ENCODE data around the gene PBX1. TPM values are rescaled to one million over a fixed set of nuclear protein-coding genes. Genes with fewer than 3 reads are reported as not detected.

PBX1 gene
- total and polyA plus RNA-seq, 2 of the 4 experiments (the other 2 are of a cell fraction) = 13.9 to 17.9 TPM

DNA sequence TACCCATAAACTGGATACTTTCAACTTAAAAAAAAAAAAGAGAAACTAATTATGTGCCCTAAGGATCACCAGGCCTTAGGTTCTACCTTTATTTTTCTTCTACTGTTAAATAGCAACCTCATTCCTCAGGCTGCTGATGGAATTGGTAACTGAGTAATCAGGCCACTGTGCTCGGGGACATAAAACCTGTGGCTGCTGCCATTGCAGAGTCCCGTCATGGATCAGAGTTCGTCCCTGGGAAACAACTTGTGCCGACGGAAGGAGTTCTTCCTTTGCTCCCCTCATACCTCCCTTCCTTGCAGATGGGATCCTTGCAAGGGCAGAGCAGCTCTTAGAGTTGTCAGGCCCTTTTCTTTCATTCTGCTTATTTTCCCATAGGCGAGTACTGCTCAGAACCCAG lies 123.6 kb downstream of the PBX1 start:
- dilution Hi-C loops (cut with HindIII; ENCODE audit: low sequenced_read_pairs, unreplicated experiment) (no loop called here), intact Hi-C loops (cut with micrococcal nuclease) (no loop called here), in situ Hi-C loops (cut with MboI; ENCODE audit: low sequenced_read_pairs) (no loop called here)
- Histone ChIP-seq H3K36me3 (ENCODE audit: control insufficient read depth, insufficient read depth, low read length) (peaks cover 7% of the 10 kb centered on the region), H4K8ac (ENCODE audit: low read depth in 2 of 2, low read length in 2 of 2) (no peak overlapping the region), H3K4me1 (ENCODE audit: control insufficient read depth, insufficient read depth, low read length) (no peaks in the 10 kb centered on the region; the same call in 1 of the 2 replicates), H3K9me1 (ENCODE audit: insufficient read depth, low read length) (no peaks in the 10 kb centered on the region), H2AFZ (replicated peaks; ENCODE audit: low read length, poor library complexity) (no peak overlapping the region), H3K9me3 (ENCODE audit: control insufficient read depth, insufficient read depth, low read length) (no peaks in the 10 kb centered on the region), H3K9ac (ENCODE audit: low read depth, low read length) (no peak overlapping the region), H2BK20ac (ENCODE audit: low read depth, low read length) (no peak overlapping the region), H4K20me1 (ENCODE audit: insufficient read depth, low read length) (no peaks in the 10 kb centered on the region), H3K4ac (ENCODE audit: low read depth, low read length) (no peak overlapping the region), H3K56ac (ENCODE audit: extremely low read depth, insufficient read depth, low read length) (no peak overlapping the region), H2AK5ac (ENCODE audit: low read depth, low read length) (no peak overlapping the region), H3K18ac (ENCODE audit: low read depth, low read length) (no peak overlapping the region), H3K23ac (ENCODE audit: low read depth, low read length) (no peak overlapping the region), H3K4me3 (ENCODE audit: insufficient read depth, low read depth, low read length) (no peak overlapping the region), H4K91ac (ENCODE audit: insufficient read depth, low read depth, low read length) (no peak overlapping the region), H3K27me3 (ENCODE audit: control insufficient read depth, insufficient read depth, low read length) (no peaks in the 10 kb centered on the region), H3K14ac (replicated peaks; ENCODE audit: low read depth, low read length) (no peak overlapping the region), H3K27ac (ENCODE audit: insufficient read depth, low read length) (no peak overlapping the region), H3K79me1 (ENCODE audit: low read depth in 1 of 2, low read length in 2 of 2) (no peaks in the 10 kb centered on the region), H2AK9ac (replicated peaks; ENCODE audit: low read depth, low read length, poor library complexity) (no peak overlapping the region), H2BK15ac (ENCODE audit: low read depth, low read length) (no peak overlapping the region), H3K4me2 (ENCODE audit: low read depth, low read length) (no peak overlapping the region), H2BK120ac (ENCODE audit: low read depth, low read length) (no peak overlapping the region), H2BK5ac (ENCODE audit: low read depth, low read length, poor library complexity, severe bottlenecking) (no peak overlapping the region), H4K5ac (ENCODE audit: low read depth, low read length) (no peak overlapping the region)
- DNase-seq (no peak), ATAC-seq (ENCODE audit: low read depth) (no peak)
- POLR2A ChIA-PET (ENCODE audit: unreplicated experiment) = no interaction called here
- BruUV-seq (replicated peaks) = no TSS peak
- CTCF ChIA-PET = interaction anchor here (0.7 to 0.8 kb wide), 2 partner anchors 15 to 106 kb away, joined by 4 to 6 read pairs; no protein-coding TSS in a partner anchor
- TF ChIP-seq CTCF (conservative IDR thresholded peaks at IDR 0.05; ENCODE audit: low read depth, low read length) (no peak), NFE2L2 (IDR thresholded peaks at IDR 0.05; ENCODE audit: low read depth, low read length) (no peak), POLR2A (IDR thresholded peaks at IDR 0.05; ENCODE audit: low read depth, low read length) (no peak), MAFK (IDR thresholded peaks at IDR 0.05; ENCODE audit: low read depth, low read length) (no peak), MXI1 (IDR thresholded peaks at IDR 0.05; ENCODE audit: borderline replicate concordance, low read depth, low read length) (no peak), CHD1 (IDR thresholded peaks at IDR 0.05; ENCODE audit: low read depth, low read length) (no peak), FOS (IDR thresholded peaks at IDR 0.05; ENCODE audit: low read depth, low read length) (no peak), RFX5 (IDR thresholded peaks at IDR 0.05; ENCODE audit: low read depth, low read length) (no peak), CEBPB (IDR thresholded peaks at IDR 0.05; ENCODE audit: low read depth, low read length) (no peak), USF2 (IDR thresholded peaks at IDR 0.05; ENCODE audit: low read depth, low read length) (no peak), SMC3 (IDR thresholded peaks at IDR 0.05; ENCODE audit: low read depth, low read length) (no peak), MAZ (IDR thresholded peaks at IDR 0.05; ENCODE audit: borderline replicate concordance, low read depth, low read length) (no peak), RCOR1 (IDR thresholded peaks at IDR 0.05; ENCODE audit: insufficient replicate concordance, low read length) (no peak), RAD21 (IDR thresholded peaks at IDR 0.05; ENCODE audit: low read length) (no peak), BHLHE40 (IDR thresholded peaks at IDR 0.05; ENCODE audit: low read depth, low read length) (no peak)
- TF ChIP-seq, protein P1, sequence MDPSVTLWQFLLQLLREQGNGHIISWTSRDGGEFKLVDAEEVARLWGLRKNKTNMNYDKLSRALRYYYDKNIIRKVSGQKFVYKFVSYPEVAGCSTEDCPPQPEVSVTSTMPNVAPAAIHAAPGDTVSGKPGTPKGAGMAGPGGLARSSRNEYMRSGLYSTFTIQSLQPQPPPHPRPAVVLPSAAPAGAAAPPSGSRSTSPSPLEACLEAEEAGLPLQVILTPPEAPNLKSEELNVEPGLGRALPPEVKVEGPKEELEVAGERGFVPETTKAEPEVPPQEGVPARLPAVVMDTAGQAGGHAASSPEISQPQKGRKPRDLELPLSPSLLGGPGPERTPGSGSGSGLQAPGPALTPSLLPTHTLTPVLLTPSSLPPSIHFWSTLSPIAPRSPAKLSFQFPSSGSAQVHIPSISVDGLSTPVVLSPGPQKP (IDR thresholded peaks at IDR 0.05; ENCODE audit: borderline replicate concordance, low read depth, low read length) = no peak
- WGBS, 2 experiments (ENCODE audit: extremely low coverage in 2 of 2, insufficient read length in 1 of 2) = 93% methylated on average over 4 of the region's 6 CpGs; no CpG with 5 or more reads in 1 of the 2 experiments
